Breast epithelium (tissue), 4 donors: Measurements from ENCODE around the gene ASPDH. TPM values are rescaled to one million over a fixed set of nuclear protein-coding genes. Genes with fewer than 3 reads are reported as not detected.
A peak's percentile ranks its signal among the peaks of the same experiment; 100 is the strongest.

Experiments used
- DNase-seq, 2 donors: peaks; one replicate each; pipeline ENCODE4 v3.0.0-alpha.2; 2019; ENCODE audit warnings: low spot score in 2 of 2
- H3K27ac ChIP-seq, 2 donors: fragments of 200-600 bp; sonication (generic) in 1 of 2; one replicate each; pipeline ENCODE4 v1.5.1; 2016 to 2019; ENCODE audit warnings: mild to moderate bottlenecking in 1 of 2
- H3K27me3 ChIP-seq, 2 donors: fragments of 200-600 bp; sonication (generic) in 1 of 2; one replicate each; pipeline versions ENCODE4 v1.5.1 to v1.6.0; 2017 to 2019; ENCODE audit warnings: control low read depth in 1 of 2, mild to moderate bottlenecking in 1 of 2
- H3K36me3 ChIP-seq: fragments of 200-600 bp; one replicate; pipeline ENCODE4 v1.5.1; 2019
- H3K4me1 ChIP-seq, 2 donors: fragments of 200-600 bp; sonication (generic); one replicate each; pipeline ENCODE4 v1.5.1; 2016 to 2019; ENCODE audit warnings: control low read depth in 1 of 2
- H3K4me3 ChIP-seq, 3 donors: fragments of 200-600 bp; sonication (generic); 1 replicate in 2 of 3; 2 replicates in 1 of 3; pipeline ENCODE4 v1.5.1; 2016 to 2019; ENCODE audit warnings: mild to moderate bottlenecking in 3 of 3, moderate library complexity in 2 of 3
- H3K9me3 ChIP-seq, 2 donors: fragments of 200-600 bp; sonication (generic) in 1 of 2; one replicate each; pipeline ENCODE4 v1.5.1; 2016 to 2019; ENCODE audit warnings: control low read depth in 1 of 2
- POLR2A ChIP-seq: fragments of 450-650 bp; IDR thresholded peaks from one replicate; pipeline ENCODE4 v1.6.1; 2016; ENCODE audit warnings: antibody characterized with exemption, mild to moderate bottlenecking, moderate library complexity
- POLR2AphosphoS5 ChIP-seq, 3 donors: sonication (generic); formaldehyde crosslinking; IDR thresholded peaks; one replicate each; pipeline ENCODE4 v1.6.1; 2017; ENCODE audit warnings: antibody characterized with exemption in 3 of 3
- intact Hi-C: fragments of 100-400 bp; cut with DNase I; formaldehyde crosslinking; loops from one replicate; pipeline ENCODE4 v1.15.1; 2023; ENCODE audit warnings: low total_unique reads
- total RNA-seq, 3 donors: library from RNA; depleted of rRNA; stranded (reverse); fragments of >200 nt; gene quantifications; one replicate each; pipeline ENCODE4 v1.1.0, GENCODE V29; 2016
- TF ChIP-seq, protein P1 (sequence below), 3 donors: fragments of 450-650 bp; IDR thresholded peaks; one replicate each; pipeline ENCODE4 v1.5.1; 2016 to 2017; ENCODE audit warnings: antibody characterized with exemption in 3 of 3, mild to moderate bottlenecking in 3 of 3, moderate library complexity in 3 of 3

ASPDH gene
- total RNA-seq, 3 donors from 2014 or later: not detected

DNA sequence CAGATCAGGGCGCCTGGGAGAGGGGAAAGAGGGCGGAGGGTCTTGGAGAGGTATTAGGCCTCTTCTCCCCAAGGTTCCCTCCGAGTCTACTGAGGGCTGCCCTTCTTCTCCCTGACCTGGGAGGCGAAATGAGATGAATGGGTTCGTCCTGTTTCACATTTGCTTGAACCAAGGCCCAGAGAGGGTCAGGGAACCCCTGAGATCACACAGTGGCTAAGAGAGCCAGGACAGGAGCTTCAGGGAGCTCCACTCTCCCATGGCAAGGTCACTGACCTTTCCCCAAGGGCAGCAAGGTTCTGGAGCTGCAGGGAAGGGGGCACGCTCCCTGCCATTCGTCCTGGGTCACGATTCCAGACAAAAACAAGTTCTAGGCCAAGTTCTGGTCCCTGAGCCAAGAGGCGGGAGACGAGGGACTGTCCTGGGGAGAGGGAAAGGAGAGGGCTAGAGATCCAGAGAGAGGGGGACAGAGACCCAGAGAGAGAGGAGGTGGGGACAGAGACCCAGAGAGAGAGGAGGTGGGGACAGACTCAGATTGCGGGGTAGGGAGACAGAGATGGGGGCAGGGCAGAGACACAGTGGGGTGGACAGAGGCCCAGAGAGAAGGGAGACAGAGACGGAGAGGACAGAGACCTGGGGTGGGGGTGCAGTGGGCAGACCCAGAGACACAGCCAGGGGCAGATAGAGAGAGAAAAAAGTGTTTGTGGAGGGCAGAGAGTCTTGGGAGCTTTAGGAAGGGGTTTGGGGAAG, 541 bp downstream of the ASPDH start:
- Histone ChIP-seq H3K27me3 (peaks cover 0 to 26% of the 10 kb centered on the region in 2 donors), H3K36me3 (no peaks in the 10 kb centered on the region), H3K27ac (no peak overlapping the region), H3K9me3 (no peaks in the 10 kb centered on the region), H3K4me1 (peaks cover 7% of the 10 kb centered on the region in 2 donors), H3K4me3 (no peak overlapping the region)
- intact Hi-C loops: no loop called here
- TF ChIP-seq POLR2A (no peak), POLR2AphosphoS5 (IDR thresholded peaks at IDR 0.05) (no peak)
- TF ChIP-seq, protein P1, sequence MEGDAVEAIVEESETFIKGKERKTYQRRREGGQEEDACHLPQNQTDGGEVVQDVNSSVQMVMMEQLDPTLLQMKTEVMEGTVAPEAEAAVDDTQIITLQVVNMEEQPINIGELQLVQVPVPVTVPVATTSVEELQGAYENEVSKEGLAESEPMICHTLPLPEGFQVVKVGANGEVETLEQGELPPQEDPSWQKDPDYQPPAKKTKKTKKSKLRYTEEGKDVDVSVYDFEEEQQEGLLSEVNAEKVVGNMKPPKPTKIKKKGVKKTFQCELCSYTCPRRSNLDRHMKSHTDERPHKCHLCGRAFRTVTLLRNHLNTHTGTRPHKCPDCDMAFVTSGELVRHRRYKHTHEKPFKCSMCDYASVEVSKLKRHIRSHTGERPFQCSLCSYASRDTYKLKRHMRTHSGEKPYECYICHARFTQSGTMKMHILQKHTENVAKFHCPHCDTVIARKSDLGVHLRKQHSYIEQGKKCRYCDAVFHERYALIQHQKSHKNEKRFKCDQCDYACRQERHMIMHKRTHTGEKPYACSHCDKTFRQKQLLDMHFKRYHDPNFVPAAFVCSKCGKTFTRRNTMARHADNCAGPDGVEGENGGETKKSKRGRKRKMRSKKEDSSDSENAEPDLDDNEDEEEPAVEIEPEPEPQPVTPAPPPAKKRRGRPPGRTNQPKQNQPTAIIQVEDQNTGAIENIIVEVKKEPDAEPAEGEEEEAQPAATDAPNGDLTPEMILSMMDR (IDR thresholded peaks at IDR 0.05): no peak
- DNase-seq: no peak

DNA sequence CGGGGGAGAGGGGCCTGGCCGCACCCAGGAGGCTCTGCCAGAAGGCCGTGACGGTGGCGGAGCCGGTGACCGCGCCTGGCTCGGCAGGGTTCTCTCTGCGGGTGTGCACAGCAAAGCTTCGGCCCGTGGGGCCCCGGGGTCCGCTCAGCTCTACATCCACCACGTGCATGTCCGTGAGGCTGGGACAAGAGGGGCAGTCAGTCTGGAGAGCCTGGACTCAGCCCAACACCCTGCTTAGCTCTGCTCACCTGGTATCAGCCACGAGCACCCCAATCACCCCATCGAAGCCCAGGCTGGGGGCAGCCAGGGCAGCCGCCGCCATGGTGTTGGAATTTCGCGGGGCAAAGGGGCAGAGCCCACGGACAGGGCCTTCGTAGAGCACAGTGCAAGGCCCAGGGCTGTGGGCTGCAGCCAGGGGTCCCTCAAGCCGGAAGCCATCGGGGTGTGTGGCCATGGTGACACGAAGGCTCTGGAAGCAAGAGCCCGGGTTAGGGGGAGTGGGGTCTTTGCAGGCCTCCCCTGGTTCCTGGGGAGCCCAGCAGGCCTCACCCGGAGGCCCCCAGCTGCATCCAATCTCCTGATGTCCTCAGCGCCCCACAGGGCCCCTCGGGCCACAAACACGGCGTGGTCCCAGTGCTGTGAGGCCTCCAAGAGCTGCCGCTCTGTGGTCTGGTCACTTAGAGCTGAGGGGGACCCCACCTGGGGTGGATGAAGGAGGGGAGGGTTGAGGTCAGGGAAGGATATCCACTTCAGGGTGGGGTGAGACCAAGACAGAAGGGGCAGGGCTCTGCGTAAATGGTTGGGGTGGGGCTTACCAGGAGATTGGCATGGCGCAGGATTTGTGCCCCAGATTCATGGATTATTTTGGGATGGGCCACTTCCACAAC, 1.4 kb downstream of the ASPDH start:
- Histone ChIP-seq H3K9me3 (no peaks in the 10 kb centered on the region), H3K4me1 (peaks cover 7% of the 10 kb centered on the region in 2 donors), H3K27me3 (peaks cover 0 to 22% of the 10 kb centered on the region in 2 donors), H3K27ac (peak overlapping the region in 1 of 2 donors; percentile 87), H3K36me3 (no peaks in the 10 kb centered on the region), H3K4me3 (peak overlapping the region in 2 of 3 donors; percentile 76 to 92)
- no peak for DNase-seq
- intact Hi-C loops: no loop called here
- TF ChIP-seq POLR2AphosphoS5 (IDR thresholded peaks at IDR 0.05) (no peak), POLR2A (no peak)
- TF ChIP-seq, protein P1 (IDR thresholded peaks at IDR 0.05): no peak

DNA sequence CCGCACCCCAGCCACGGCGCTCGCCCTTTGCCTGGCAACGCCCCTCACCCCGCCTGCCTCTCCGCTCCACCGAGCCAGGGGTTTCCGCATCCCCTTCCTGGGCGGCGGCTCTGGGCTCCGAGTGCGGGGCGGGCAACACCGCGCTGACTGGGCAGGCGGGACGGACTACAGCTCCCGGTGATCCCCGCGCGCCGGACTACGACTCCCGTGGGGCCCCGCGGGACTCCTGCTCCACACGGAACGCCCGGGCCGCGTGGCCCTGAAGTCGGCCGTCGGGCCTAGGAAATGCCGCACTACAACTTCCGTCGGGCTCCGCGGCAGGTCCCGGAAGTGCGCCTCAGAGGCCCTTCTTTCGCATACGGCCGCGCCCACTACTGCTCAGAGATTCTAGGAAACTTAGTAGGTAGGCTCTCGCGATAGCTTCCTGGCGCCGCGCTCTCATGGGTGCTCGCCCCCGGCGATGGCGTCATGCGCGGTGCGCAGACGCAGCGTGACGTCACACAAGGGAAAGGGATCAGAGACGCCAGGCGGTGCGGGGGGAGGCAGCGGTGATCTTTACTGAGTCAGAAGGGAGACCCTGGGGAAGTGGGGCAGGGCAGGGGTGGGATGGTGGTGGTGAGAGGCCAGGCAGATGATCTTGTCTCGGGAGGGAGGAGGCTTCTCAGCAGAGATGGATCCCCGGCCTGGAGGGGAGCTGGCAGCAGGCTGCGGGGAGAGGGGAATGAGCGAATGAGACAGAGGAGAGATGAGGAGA, 2.5 kb downstream of the ASPDH start, which contains the start of gene JOSD2:
TSS of gene JOSD2 (minus strand) at position 123 of the 754 bp plus-strand sequence. CDS start 760 bp downstream, outside the sequence.
- H3K27me3 ChIP-seq: peaks cover 0 to 18% of the 10 kb centered on the region in 2 donors
- intact Hi-C loops: no loop called here
- H3K4me1 ChIP-seq: peaks cover 7% of the 10 kb centered on the region in 2 donors
- peak; percentile 97 to 99 for DNase-seq
- H3K27ac ChIP-seq: peak within 1 kb of the TSS; percentile 87 to 89
- peak within 1 kb of the TSS; percentile 76 to 92 (median 81) for H3K4me3 ChIP-seq
- H3K9me3 ChIP-seq: no peaks in the 10 kb centered on the region
- no peaks in the 10 kb centered on the region for H3K36me3 ChIP-seq
- TF ChIP-seq POLR2AphosphoS5 (IDR thresholded peaks at IDR 0.05) (peak; percentile 85 to 96 (median 93)), POLR2A (no peak)
- TF ChIP-seq, protein P1 (IDR thresholded peaks at IDR 0.05): peak in 1 of 3 donors; percentile 37

DNA sequence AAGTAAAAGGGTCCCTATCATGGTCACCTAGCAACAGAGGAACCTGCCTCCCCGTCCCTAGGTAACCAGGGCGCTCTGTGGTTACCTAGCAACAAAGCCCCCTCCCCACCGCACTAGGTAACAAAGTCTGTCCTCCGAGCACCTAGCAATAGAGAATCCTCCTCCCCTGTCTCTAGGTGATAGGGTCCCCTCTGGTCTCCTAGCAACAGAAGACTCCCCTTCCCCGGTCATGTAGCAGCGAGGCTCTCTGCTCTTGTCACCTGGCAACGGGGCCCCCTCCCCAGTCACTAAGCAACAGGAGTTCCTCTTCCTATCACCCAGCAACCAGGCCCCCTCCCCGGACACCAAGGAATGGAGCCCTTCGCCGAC, 3.0 kb downstream of the ASPDH start:
- Histone ChIP-seq H3K4me3 (peak overlapping the region; percentile 76 to 92 (median 81)), H3K27ac (peak overlapping the region; percentile 87 to 89), H3K36me3 (no peaks in the 10 kb centered on the region), H3K27me3 (peaks cover 0 to 18% of the 10 kb centered on the region in 2 donors), H3K4me1 (peaks cover 7% of the 10 kb centered on the region in 2 donors), H3K9me3 (no peaks in the 10 kb centered on the region)
- DNase-seq: no peak
- TF ChIP-seq, protein P1 (IDR thresholded peaks at IDR 0.05): no peak
- TF ChIP-seq POLR2AphosphoS5 (IDR thresholded peaks at IDR 0.05): no peak
- no peak for TF ChIP-seq POLR2A
- intact Hi-C loops: no loop called here
